ENCODE results near the gene SLC22A8. TPM values are rescaled to one million over a fixed set of nuclear protein-coding genes. Genes with fewer than 3 reads are reported as not detected.
A peak's percentile ranks its signal among the peaks of the same experiment; 100 is the strongest.
"Not testable (repeated sequence)": the region's sequence is repeated elsewhere in the genome, so short reads cannot be mapped to it uniquely, and the experiment has no call there.

Gene SLC22A8
- total and polyA plus RNA-seq, 8 donors: not detected

- H3K4me3 ChIP-seq: no peak overlapping the region
- intact Hi-C loops (cut with DNase I; ENCODE audit: low total_unique reads): no loop called here
- no peak overlapping the region for H3K27ac ChIP-seq
- WGBS, 5 donors: 88 to 92% (median 91%) methylated on average over 4 of the region's 4 CpGs
- no peaks in the 10 kb centered on the region for H3K9me3 ChIP-seq
- TF ChIP-seq EP300 (IDR thresholded peaks at IDR 0.05) (no peak), POLR2A (IDR thresholded peaks at IDR 0.05) (no peak), POLR2AphosphoS5 (IDR thresholded peaks at IDR 0.05) (no peak)
- TF ChIP-seq, protein P1, sequence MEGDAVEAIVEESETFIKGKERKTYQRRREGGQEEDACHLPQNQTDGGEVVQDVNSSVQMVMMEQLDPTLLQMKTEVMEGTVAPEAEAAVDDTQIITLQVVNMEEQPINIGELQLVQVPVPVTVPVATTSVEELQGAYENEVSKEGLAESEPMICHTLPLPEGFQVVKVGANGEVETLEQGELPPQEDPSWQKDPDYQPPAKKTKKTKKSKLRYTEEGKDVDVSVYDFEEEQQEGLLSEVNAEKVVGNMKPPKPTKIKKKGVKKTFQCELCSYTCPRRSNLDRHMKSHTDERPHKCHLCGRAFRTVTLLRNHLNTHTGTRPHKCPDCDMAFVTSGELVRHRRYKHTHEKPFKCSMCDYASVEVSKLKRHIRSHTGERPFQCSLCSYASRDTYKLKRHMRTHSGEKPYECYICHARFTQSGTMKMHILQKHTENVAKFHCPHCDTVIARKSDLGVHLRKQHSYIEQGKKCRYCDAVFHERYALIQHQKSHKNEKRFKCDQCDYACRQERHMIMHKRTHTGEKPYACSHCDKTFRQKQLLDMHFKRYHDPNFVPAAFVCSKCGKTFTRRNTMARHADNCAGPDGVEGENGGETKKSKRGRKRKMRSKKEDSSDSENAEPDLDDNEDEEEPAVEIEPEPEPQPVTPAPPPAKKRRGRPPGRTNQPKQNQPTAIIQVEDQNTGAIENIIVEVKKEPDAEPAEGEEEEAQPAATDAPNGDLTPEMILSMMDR (IDR thresholded peaks at IDR 0.05): no peak
- no peaks in the 10 kb centered on the region for H3K36me3 ChIP-seq
- H3K4me1 ChIP-seq: peaks cover 0 to 7% (median 4%) of the 10 kb centered on the region in 4 donors
- peak in 1 of 2 donors; percentile 7 for DNase-seq
- no peaks in the 10 kb centered on the region for H3K27me3 ChIP-seq
Measured at GRCh38 chr11:62953811-62954210, 61.8 kb downstream of the SLC22A8 start.

DNA sequence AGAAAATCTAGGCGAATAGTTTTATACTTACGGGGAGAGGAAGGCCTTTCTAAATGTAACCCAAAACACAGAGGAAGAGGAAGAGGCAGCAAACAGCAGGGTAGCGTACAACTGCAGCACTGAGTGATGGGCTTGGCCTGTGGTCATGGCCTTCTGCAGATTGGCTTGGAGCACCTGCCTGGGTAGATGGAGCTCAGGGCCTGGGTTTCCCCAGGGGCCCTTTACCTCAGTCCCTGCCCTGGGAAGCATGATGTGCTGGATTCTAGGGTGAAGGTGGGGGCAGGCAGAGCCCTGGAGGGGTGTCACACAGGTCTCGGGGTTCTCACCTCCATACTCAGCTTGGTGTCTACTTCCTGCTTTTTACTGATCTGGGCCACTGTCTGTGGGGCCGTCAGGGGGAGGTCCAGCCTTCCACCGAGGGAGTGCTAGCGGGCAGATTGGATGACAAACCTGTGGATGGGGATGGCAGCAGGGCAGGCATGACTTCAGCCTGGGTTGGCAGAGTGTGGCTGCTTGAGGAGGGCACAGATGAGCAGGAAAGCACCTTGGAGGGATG lies 66.8 kb downstream of the SLC22A8 start:
- no peaks in the 10 kb centered on the region for H3K27me3 ChIP-seq
- no peak overlapping the region for H3K27ac ChIP-seq
- no peak overlapping the region for H3K4me3 ChIP-seq
- 75 to 85% (median 83%) methylated on average over 6 to 7 of the region's 7 CpGs for WGBS, 5 donors
- no peaks in the 10 kb centered on the region for H3K36me3 ChIP-seq
- peaks cover 0 to 5% (median 2%) of the 10 kb centered on the region in 4 donors for H3K9me3 ChIP-seq
- no peak for TF ChIP-seq POLR2A (IDR thresholded peaks at IDR 0.05)
- TF ChIP-seq, protein P1 (IDR thresholded peaks at IDR 0.05): no peak
- peak in 1 of 2 donors; percentile 21 for DNase-seq
- no peaks in the 10 kb centered on the region for H3K4me1 ChIP-seq
- intact Hi-C loops (cut with DNase I; ENCODE audit: low total_unique reads): no loop called here

GRCh38 chr11:62945538-62945937 lies 70.1 kb downstream of the SLC22A8 start:
- H3K27me3 ChIP-seq; H3K9me3 ChIP-seq; intact Hi-C loops (cut with DNase I; ENCODE audit: low total_unique reads); H3K4me1 ChIP-seq; DNase-seq; H3K36me3 ChIP-seq; H3K4me3 ChIP-seq; H3K27ac ChIP-seq: not testable (repeated sequence)
- 94 to 98% (median 97%) methylated on average over 10 of the region's 10 CpGs for WGBS, 5 donors

Other genes starting within 250 kb of the SLC22A8 start
- gene TAF6L, start 244.4 kb downstream of the SLC22A8 start, total RNA-seq: 10 to 100 TPM in 4 of 5 donors, 1 to 10 TPM in 1; 4.6 to 35.0 (median 11.0) TPM
- gene TAF6L, start 244.4 kb downstream of the SLC22A8 start, polyA plus RNA-seq: 10 to 100 TPM in 2 of 3 donors, 1 to 10 TPM in 1; 7.5 to 19.7 (median 19.3) TPM
- gene TMEM179B, start 228.4 kb downstream of the SLC22A8 start, total RNA-seq: 100 to 1,000 TPM in 1 of 5 donors, 10 to 100 TPM in 3, not detected in 1; 26.1 to 135 (median 85.5) TPM
- 10 to 100 TPM; 28.3 to 68.6 (median 32.1) TPM for gene TMEM179B, start 228.4 kb downstream of the SLC22A8 start, polyA plus RNA-seq
- gene TMEM223, start 223.8 kb downstream of the SLC22A8 start, total RNA-seq: 10 to 100 TPM in 2 of 5 donors, 1 to 10 TPM in 1, under 1 TPM in 1, not detected in 1; 0.89 to 14.9 (median 10.7) TPM
- 10 to 100 TPM; 10.2 to 28.2 (median 17.7) TPM for gene TMEM223, start 223.8 kb downstream of the SLC22A8 start, polyA plus RNA-seq
- gene NXF1, start 210.4 kb downstream of the SLC22A8 start, total RNA-seq: 10 to 100 TPM; 30.7 to 83.5 (median 56.5) TPM
- gene NXF1, start 210.4 kb downstream of the SLC22A8 start, polyA plus RNA-seq: 100 to 1,000 TPM in 1 of 3 donors, 10 to 100 TPM in 2; 23.5 to 138 (median 49.6) TPM
- gene STX5, start 183.8 kb downstream of the SLC22A8 start, total RNA-seq: 10 to 100 TPM in 4 of 5 donors, 1 to 10 TPM in 1; 8.2 to 48.1 (median 24.2) TPM
- 10 to 100 TPM; 21.7 to 44.6 (median 29.3) TPM for gene STX5, start 183.8 kb downstream of the SLC22A8 start, polyA plus RNA-seq
- not detected for gene TEX54, start 183.0 kb downstream of the SLC22A8 start, total RNA-seq
- gene TEX54, start 183.0 kb downstream of the SLC22A8 start, polyA plus RNA-seq: not detected
- 10 to 100 TPM; 27.7 to 57.6 (median 41.2) TPM for gene WDR74, start 176.3 kb downstream of the SLC22A8 start, total RNA-seq
- gene WDR74, start 176.3 kb downstream of the SLC22A8 start, polyA plus RNA-seq: 10 to 100 TPM; 47.2 to 67.9 (median 48.8) TPM
- 100 to 1,000 TPM in 4 of 5 donors, 10 to 100 TPM in 1; 70.7 to 255 (median 141) TPM for gene SLC3A2, start 134.9 kb downstream of the SLC22A8 start, total RNA-seq
- gene SLC3A2, start 134.9 kb downstream of the SLC22A8 start, polyA plus RNA-seq: 100 to 1,000 TPM in 1 of 3 donors, 10 to 100 TPM in 2; 36.0 to 176 (median 51.6) TPM
- gene CHRM1, start 94.5 kb downstream of the SLC22A8 start, total RNA-seq: 10 to 100 TPM in 1 of 5 donors, 1 to 10 TPM in 2, under 1 TPM in 1, not detected in 1; 0.73 to 19.4 (median 6.6) TPM
- gene CHRM1, start 94.5 kb downstream of the SLC22A8 start, polyA plus RNA-seq: under 1 TPM in 2 of 3 donors, not detected in 1; 0.12 to 0.48 TPM
- not detected for gene SLC22A6, start 30.9 kb downstream of the SLC22A8 start, total RNA-seq
- not detected for gene SLC22A6, start 30.9 kb downstream of the SLC22A8 start, polyA plus RNA-seq
- not detected for gene SLC22A24, start 128.4 kb upstream of the SLC22A8 start, total RNA-seq
- gene SLC22A24, start 128.4 kb upstream of the SLC22A8 start, polyA plus RNA-seq: not detected
- gene SLC22A25, start 227.8 kb upstream of the SLC22A8 start, total RNA-seq: not detected
- gene SLC22A25, start 227.8 kb upstream of the SLC22A8 start, polyA plus RNA-seq: not detected

Measured in stomach (tissue), 9 donors.